Astrocyte (in vitro differentiated cells and primary cell): ENCODE measurements around the gene CDC34.

ENCODE experiments used
- CTCF ChIP-seq: IDR thresholded peaks from 2 replicates; pipeline ENCODE4 v1.5.1; 2011; ENCODE audit warnings: low read depth, mild to moderate bottlenecking, inconsistent platforms, low read length, moderate library complexity; ENCODE audit not compliant: insufficient read depth
- EZH2 ChIP-seq: IDR thresholded peaks from 2 replicates; pipeline ENCODE4 v1.6.1; 2012; ENCODE audit warnings: mild to moderate bottlenecking, low read length, inconsistent platforms; ENCODE audit not compliant: insufficient read depth

- TF ChIP-seq CTCF (no peak), EZH2 (no peak)
These were observed 41.4 kb downstream of the CDC34 start for GRCh38 chr19:572743-573518.
